Stomach (tissue), 4 donors: ENCODE measurements around the gene EREG.

Source experiments
- EP300 ChIP-seq: sonication (generic); formaldehyde crosslinking; IDR thresholded peaks from one replicate; pipeline ENCODE4 v1.6.1; 2017; ENCODE audit warnings: antibody characterized with exemption
- POLR2A ChIP-seq, 4 donors: fragments of 450-650 bp; IDR thresholded peaks; one replicate each; pipeline ENCODE4 v1.6.1; 2016; ENCODE audit warnings: antibody characterized with exemption in 4 of 4, control low read depth in 2 of 4, mild to moderate bottlenecking in 1 of 4, moderate library complexity in 1 of 4
- POLR2AphosphoS5 ChIP-seq, 3 donors: sonication (generic); formaldehyde crosslinking; IDR thresholded peaks; one replicate each; pipeline ENCODE4 v1.6.1; 2016; ENCODE audit warnings: antibody characterized with exemption in 3 of 3
- TF ChIP-seq, protein P1 (sequence below), 7 experiments: fragments of 450-650 bp in 4 of 7; fragments of 200-600 bp in 3 of 7; sonication (generic) in 3 of 7; IDR thresholded peaks; one replicate each; pipeline ENCODE4 v1.5.1; 2016 to 2019; ENCODE audit warnings: antibody characterized with exemption in 7 of 7, control low read depth in 2 of 7, mild to moderate bottlenecking in 1 of 7

DNA sequence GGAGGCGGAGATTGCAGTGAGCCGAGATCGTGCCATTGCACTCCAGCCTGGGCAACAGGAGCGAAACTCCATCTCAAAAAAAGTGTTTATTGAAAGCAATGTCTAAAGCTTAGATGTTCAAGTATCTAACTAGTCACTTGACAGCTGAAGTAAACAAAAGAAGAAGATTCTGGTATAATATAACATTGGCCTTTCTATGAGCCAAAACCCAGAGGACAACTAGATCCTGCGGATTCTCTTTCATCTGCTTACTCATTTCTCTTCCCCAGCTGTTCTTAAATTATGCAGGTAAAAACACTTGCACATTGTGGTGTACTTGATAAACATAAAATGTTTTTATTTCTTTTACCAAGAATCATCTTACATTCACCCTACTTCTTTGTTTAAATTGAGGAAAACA lies 55.9 kb downstream of the EREG start:
- TF ChIP-seq, protein P1, sequence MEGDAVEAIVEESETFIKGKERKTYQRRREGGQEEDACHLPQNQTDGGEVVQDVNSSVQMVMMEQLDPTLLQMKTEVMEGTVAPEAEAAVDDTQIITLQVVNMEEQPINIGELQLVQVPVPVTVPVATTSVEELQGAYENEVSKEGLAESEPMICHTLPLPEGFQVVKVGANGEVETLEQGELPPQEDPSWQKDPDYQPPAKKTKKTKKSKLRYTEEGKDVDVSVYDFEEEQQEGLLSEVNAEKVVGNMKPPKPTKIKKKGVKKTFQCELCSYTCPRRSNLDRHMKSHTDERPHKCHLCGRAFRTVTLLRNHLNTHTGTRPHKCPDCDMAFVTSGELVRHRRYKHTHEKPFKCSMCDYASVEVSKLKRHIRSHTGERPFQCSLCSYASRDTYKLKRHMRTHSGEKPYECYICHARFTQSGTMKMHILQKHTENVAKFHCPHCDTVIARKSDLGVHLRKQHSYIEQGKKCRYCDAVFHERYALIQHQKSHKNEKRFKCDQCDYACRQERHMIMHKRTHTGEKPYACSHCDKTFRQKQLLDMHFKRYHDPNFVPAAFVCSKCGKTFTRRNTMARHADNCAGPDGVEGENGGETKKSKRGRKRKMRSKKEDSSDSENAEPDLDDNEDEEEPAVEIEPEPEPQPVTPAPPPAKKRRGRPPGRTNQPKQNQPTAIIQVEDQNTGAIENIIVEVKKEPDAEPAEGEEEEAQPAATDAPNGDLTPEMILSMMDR (IDR thresholded peaks at IDR 0.05) = no peak
- no peak for TF ChIP-seq POLR2AphosphoS5 (IDR thresholded peaks at IDR 0.05)
- TF ChIP-seq POLR2A (IDR thresholded peaks at IDR 0.05) = no peak
- TF ChIP-seq EP300 = no peak
